ENCODE data around the gene ZNF407. TPM values are rescaled to one million over a fixed set of nuclear protein-coding genes. Genes with fewer than 3 reads are reported as not detected.
"Not testable (repeated sequence)": the region's sequence is repeated elsewhere in the genome, so short reads cannot be mapped to it uniquely, and the experiment has no call there.

Gene ZNF407
- total RNA-seq, 4 donors from 2014 or later: 18.1 to 29.1 (median 19.7) TPM

GRCh38 chr18:75090336-75090735 lies 492.7 kb downstream of the ZNF407 start:
- no peak for ATAC-seq
- TF ChIP-seq POLR2AphosphoS5 (IDR thresholded peaks at IDR 0.05) (no peak), EP300 (IDR thresholded peaks at IDR 0.05) (no peak), CTCF (IDR thresholded peaks at IDR 0.05) (no peak), POLR2A (IDR thresholded peaks at IDR 0.05) (no peak)
- no peaks in the 10 kb centered on the region for H3K4me1 ChIP-seq
- no peaks in the 10 kb centered on the region for H3K36me3 ChIP-seq
- H3K4me3 ChIP-seq: no peak overlapping the region
- WGBS, 2 donors (ENCODE audit: low coverage in 1 of 2): 50 to 100% methylated on average over 2 to 11 of the region's 22 CpGs
- H3K27me3 ChIP-seq: no peaks in the 10 kb centered on the region
- peaks cover 0 to under 1% (median 0%) of the 10 kb centered on the region in 3 donors for H3K9me3 ChIP-seq
- H3K27ac ChIP-seq: no peak overlapping the region

GRCh38 chr18:75097491-75098225 lies 500.0 kb downstream of the ZNF407 start:
- Histone ChIP-seq H3K4me1 (no peaks in the 10 kb centered on the region), H3K36me3 (no peaks in the 10 kb centered on the region), H3K4me3 (no peak overlapping the region), H3K27me3 (no peaks in the 10 kb centered on the region), H3K9me3 (peaks cover 0 to 6% (median 0%) of the 10 kb centered on the region in 3 donors), H3K27ac (no peak overlapping the region)
- ATAC-seq: no peak
- 90 to 100% methylated on average over 1 to 2 of the region's 6 CpGs for WGBS, 2 donors (ENCODE audit: low coverage in 1 of 2)
- TF ChIP-seq POLR2A (IDR thresholded peaks at IDR 0.05) (no peak), CTCF (IDR thresholded peaks at IDR 0.05) (no peak), EP300 (IDR thresholded peaks at IDR 0.05) (no peak), POLR2AphosphoS5 (IDR thresholded peaks at IDR 0.05) (no peak)

GRCh38 chr18:75100832-75101630 lies 503.4 kb downstream of the ZNF407 start:
- no peak for ATAC-seq
- H3K27me3 ChIP-seq: no peaks in the 10 kb centered on the region
- H3K4me1 ChIP-seq: no peaks in the 10 kb centered on the region
- no peaks in the 10 kb centered on the region for H3K36me3 ChIP-seq
- H3K9me3 ChIP-seq: no peaks in the 10 kb centered on the region
- TF ChIP-seq POLR2AphosphoS5 (IDR thresholded peaks at IDR 0.05) (no peak), POLR2A (IDR thresholded peaks at IDR 0.05) (no peak), CTCF (IDR thresholded peaks at IDR 0.05) (no peak), EP300 (IDR thresholded peaks at IDR 0.05) (no peak)
- WGBS, 2 donors (ENCODE audit: low coverage in 1 of 2): 92 to 100% methylated on average over 1 to 2 of the region's 3 CpGs
- H3K27ac ChIP-seq: no peak overlapping the region
- H3K4me3 ChIP-seq: no peak overlapping the region

GRCh38 chr18:75101916-75102315 lies 504.2 kb downstream of the ZNF407 start:
- H3K27ac ChIP-seq: no peak overlapping the region
- WGBS, 2 donors (ENCODE audit: low coverage in 1 of 2): 84 to 100% methylated on average over 3 of the region's 3 CpGs
- TF ChIP-seq EP300 (IDR thresholded peaks at IDR 0.05): no peak
- TF ChIP-seq POLR2AphosphoS5 (IDR thresholded peaks at IDR 0.05): no peak
- TF ChIP-seq CTCF (IDR thresholded peaks at IDR 0.05): no peak
- TF ChIP-seq POLR2A (IDR thresholded peaks at IDR 0.05): no peak
- no peak overlapping the region for H3K4me3 ChIP-seq
- no peaks in the 10 kb centered on the region for H3K9me3 ChIP-seq
- no peaks in the 10 kb centered on the region for H3K36me3 ChIP-seq
- no peaks in the 10 kb centered on the region for H3K4me1 ChIP-seq
- no peaks in the 10 kb centered on the region for H3K27me3 ChIP-seq
- ATAC-seq: no peak

GRCh38 chr18:75104029-75104428 lies 506.4 kb downstream of the ZNF407 start:
- ATAC-seq, H3K27ac ChIP-seq, H3K36me3 ChIP-seq, H3K9me3 ChIP-seq, H3K4me1 ChIP-seq, H3K4me3 ChIP-seq, H3K27me3 ChIP-seq: not testable (repeated sequence)
- WGBS, 2 donors (ENCODE audit: low coverage in 1 of 2): 82 to 84% methylated on average over 6 of the region's 6 CpGs

Measured in gastroesophageal sphincter (tissue), 4 donors.